ENCODE data around the gene FAM185A. TPM values are rescaled to one million over a fixed set of nuclear protein-coding genes. Genes with fewer than 3 reads are reported as not detected.

FAM185A gene
- total and polyA plus RNA-seq, 2 of the 8 experiments (the other 6 are each of a cell fraction or from before 2014, with no cell fraction given) = 5.2 to 6.6 TPM

DNA sequence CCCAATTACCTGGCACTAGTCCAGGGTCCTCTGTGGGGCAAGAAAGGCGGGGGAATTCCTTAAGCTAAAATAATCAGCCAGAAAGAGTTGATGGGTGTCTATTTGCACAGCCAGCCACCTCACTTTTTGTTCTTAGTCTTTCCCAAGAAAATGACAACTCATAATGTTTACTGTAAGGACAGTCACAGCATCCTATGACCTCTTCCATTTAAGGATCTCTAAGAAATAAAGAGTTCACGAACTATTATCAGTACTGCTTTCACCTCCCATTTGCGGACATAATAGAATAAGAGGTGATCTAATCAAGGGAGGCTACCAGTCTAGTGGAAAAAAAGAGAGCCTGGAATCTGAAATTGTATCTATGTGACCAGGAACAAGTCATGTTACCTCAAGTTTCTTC lies 91.6 kb downstream of the FAM185A start:
- FAIRE-seq (no peak), DNase-seq (ENCODE audit: low read depth in 1 of 2, low spot score in 2 of 2) (no peak)
- 89% methylated on average over 3 of the region's 3 CpGs; no CpG with 5 or more reads in 1 of the 2 experiments for WGBS, 2 experiments (ENCODE audit: extremely low coverage in 1 of 2, insufficient coverage in 1 of 2, insufficient read length in 1 of 2, insufficient replicate concordance in 2 of 2, low coverage in 1 of 2, low lambda C conversion rate in 2 of 2, missing lambda C conversion rate in 1 of 2)
- Histone ChIP-seq H3K4me2 (ENCODE audit: insufficient read depth in 1 of 2, low read depth in 2 of 2, low read length in 2 of 2) (no peak overlapping the region), H3K18ac (ENCODE audit: extremely low read depth, low read length) (no peak overlapping the region), H2AFZ (ENCODE audit: low read length) (no peak overlapping the region), H2AK5ac (ENCODE audit: low read depth, low read length) (no peak overlapping the region), H3K4me3 (ENCODE audit: extremely low read depth in 1 of 4, insufficient read depth in 2 of 4, low read depth in 3 of 4, low read length in 4 of 4) (no peak overlapping the region), H3K79me2 (ENCODE audit: control insufficient read depth in 1 of 2, insufficient read depth in 2 of 2, low read length in 2 of 2) (no peaks in the 10 kb centered on the region), H3K23me2 (ENCODE audit: low read depth, low read length) (no peaks in the 10 kb centered on the region), H3K23ac (ENCODE audit: insufficient read length) (no peak overlapping the region), H3K14ac (ENCODE audit: insufficient read length) (no peak overlapping the region), H3K56ac (replicated peaks; ENCODE audit: insufficient read length, low read depth, low read length) (no peak overlapping the region), H3K27ac (ENCODE audit: low read depth, low read length) (no peak overlapping the region), H4K20me1 (replicated peaks in 1 of 2; ENCODE audit: control insufficient read depth in 1 of 2, insufficient read depth in 2 of 2, low read length in 2 of 2) (no peaks in the 10 kb centered on the region), H3K27me3 (replicated peaks in 1 of 4; ENCODE audit: control insufficient read depth in 3 of 4, extremely low read depth in 1 of 4, insufficient read depth in 3 of 4, low read length in 3 of 4) (peaks cover 0 to 1% (median 0%) of the 10 kb centered on the region in 4 experiments; a peak in 1 of 7 replicates), H3K36me3 (ENCODE audit: control insufficient read depth in 2 of 4, insufficient read depth in 4 of 4, low read length in 3 of 4) (no peaks in the 10 kb centered on the region), H3K4ac (replicated peaks; ENCODE audit: insufficient read length, low read depth, low read length) (no peak overlapping the region), H3K79me1 (ENCODE audit: low read depth, low read length) (no peaks in the 10 kb centered on the region), H3K9ac (replicated peaks in 1 of 4; ENCODE audit: extremely low read depth in 1 of 4, low read depth in 3 of 4, low read length in 3 of 4) (no peak overlapping the region), H2BK20ac (ENCODE audit: low read length) (no peak overlapping the region), H4K8ac (ENCODE audit: extremely low read depth, insufficient read depth, low read length) (no peak overlapping the region), H2BK120ac (replicated peaks; ENCODE audit: low read depth, low read length) (no peak overlapping the region), H3K9me3 (ENCODE audit: insufficient read depth in 2 of 2, low read depth in 1 of 2, low read length in 1 of 2) (no peaks in the 10 kb centered on the region), H3K4me1 (replicated peaks in 1 of 4; ENCODE audit: control insufficient read depth in 3 of 4, insufficient read depth in 4 of 4, low read length in 3 of 4) (no peaks in the 10 kb centered on the region), H4K5ac (ENCODE audit: insufficient read length, low read depth, low read length) (no peak overlapping the region), H2BK5ac (ENCODE audit: low read depth, low read length) (no peak overlapping the region), H2BK12ac (ENCODE audit: low read depth, low read length) (no peak overlapping the region), H4K91ac (replicated peaks; ENCODE audit: insufficient read length, low read length) (no peak overlapping the region), H2BK15ac (ENCODE audit: low read length) (no peak overlapping the region)
- ChIA-PET CTCF (ENCODE audit: partially characterized antibody) (interaction anchor here (0.7 kb wide), 1 partner anchor 285 kb away, joined by 3 read pairs; no protein-coding TSS in a partner anchor), POLR2A (ENCODE audit: partially characterized antibody) (interaction anchor here (1.1 kb wide), 1 partner anchor 86 kb away, joined by 3 read pairs; no protein-coding TSS in a partner anchor)
- no peak for TF ChIP-seq KDM1A (IDR thresholded peaks at IDR 0.05; ENCODE audit: borderline replicate concordance, low read length)
- TF ChIP-seq YY1 (IDR thresholded peaks at IDR 0.05; ENCODE audit: low read depth, low read length) = no peak
- TF ChIP-seq PHF8 (conservative IDR thresholded peaks at IDR 0.05; ENCODE audit: low read depth, low read length) = no peak
- TF ChIP-seq TEAD4 (IDR thresholded peaks at IDR 0.05; ENCODE audit: low read depth, low read length) = no peak
- no peak for TF ChIP-seq POLR2AphosphoS5 (IDR thresholded peaks at IDR 0.05; ENCODE audit: low read depth, low read length)
- TF ChIP-seq, protein P1, sequence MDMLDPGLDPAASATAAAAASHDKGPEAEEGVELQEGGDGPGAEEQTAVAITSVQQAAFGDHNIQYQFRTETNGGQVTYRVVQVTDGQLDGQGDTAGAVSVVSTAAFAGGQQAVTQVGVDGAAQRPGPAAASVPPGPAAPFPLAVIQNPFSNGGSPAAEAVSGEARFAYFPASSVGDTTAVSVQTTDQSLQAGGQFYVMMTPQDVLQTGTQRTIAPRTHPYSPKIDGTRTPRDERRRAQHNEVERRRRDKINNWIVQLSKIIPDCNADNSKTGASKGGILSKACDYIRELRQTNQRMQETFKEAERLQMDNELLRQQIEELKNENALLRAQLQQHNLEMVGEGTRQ (IDR thresholded peaks at IDR 0.05; ENCODE audit: low read length) = no peak

All from H1 (cell line).